HEK293T (cell line): Measurements from ENCODE around the gene WNT5A.

Experiments
- BHLHE40 ChIP-seq: fragments of 450-650 bp; IDR thresholded peaks from 2 replicates; pipeline ENCODE4 v1.6.1; 2016; ENCODE audit warnings: mild to moderate bottlenecking, moderate library complexity, borderline replicate concordance
- CTBP1 ChIP-seq: fragments of 450-650 bp; IDR thresholded peaks from 2 replicates; pipeline ENCODE4 v1.6.1; 2016; ENCODE audit warnings: borderline replicate concordance
- ELF4 ChIP-seq: fragments of 450-650 bp; IDR thresholded peaks from 2 replicates; pipeline ENCODE4 v1.6.1; 2017; ENCODE audit warnings: antibody characterized with exemption
- FOXK2 ChIP-seq: fragments of 450-650 bp; IDR thresholded peaks from 2 replicates; pipeline ENCODE4 v1.6.1; 2016; ENCODE audit warnings: mild to moderate bottlenecking
- FOXM1 ChIP-seq: fragments of 450-650 bp; IDR thresholded peaks from 2 replicates; pipeline ENCODE4 v1.6.1; 2017; ENCODE audit warnings: mild to moderate bottlenecking, borderline replicate concordance
- L3MBTL2 ChIP-seq: fragments of 450-650 bp; conservative IDR thresholded peaks from 2 replicates; pipeline ENCODE4 v1.6.1; 2016; ENCODE audit warnings: mild to moderate bottlenecking
- NFRKB ChIP-seq: fragments of 450-650 bp; IDR thresholded peaks from 2 replicates; pipeline ENCODE4 v1.6.1; 2016; ENCODE audit warnings: mild to moderate bottlenecking, moderate library complexity
- SP1 ChIP-seq: fragments of 450-650 bp; IDR thresholded peaks from 2 replicates; pipeline ENCODE4 v1.6.1; 2017
- SUZ12 ChIP-seq: fragments of 450-650 bp; IDR thresholded peaks from 2 replicates; pipeline ENCODE4 v1.6.1; 2016; ENCODE audit warnings: mild to moderate bottlenecking
- TARDBP ChIP-seq: fragments of 450-650 bp; IDR thresholded peaks from 2 replicates; pipeline ENCODE4 v1.6.1; 2016
- ZNF384 ChIP-seq: fragments of 450-650 bp; IDR thresholded peaks from 2 replicates; pipeline ENCODE4 v1.6.1; 2016
- TF ChIP-seq, protein P1 (sequence below): fragments of 450-650 bp; IDR thresholded peaks from 2 replicates; pipeline ENCODE4 v1.6.1; 2016

DNA sequence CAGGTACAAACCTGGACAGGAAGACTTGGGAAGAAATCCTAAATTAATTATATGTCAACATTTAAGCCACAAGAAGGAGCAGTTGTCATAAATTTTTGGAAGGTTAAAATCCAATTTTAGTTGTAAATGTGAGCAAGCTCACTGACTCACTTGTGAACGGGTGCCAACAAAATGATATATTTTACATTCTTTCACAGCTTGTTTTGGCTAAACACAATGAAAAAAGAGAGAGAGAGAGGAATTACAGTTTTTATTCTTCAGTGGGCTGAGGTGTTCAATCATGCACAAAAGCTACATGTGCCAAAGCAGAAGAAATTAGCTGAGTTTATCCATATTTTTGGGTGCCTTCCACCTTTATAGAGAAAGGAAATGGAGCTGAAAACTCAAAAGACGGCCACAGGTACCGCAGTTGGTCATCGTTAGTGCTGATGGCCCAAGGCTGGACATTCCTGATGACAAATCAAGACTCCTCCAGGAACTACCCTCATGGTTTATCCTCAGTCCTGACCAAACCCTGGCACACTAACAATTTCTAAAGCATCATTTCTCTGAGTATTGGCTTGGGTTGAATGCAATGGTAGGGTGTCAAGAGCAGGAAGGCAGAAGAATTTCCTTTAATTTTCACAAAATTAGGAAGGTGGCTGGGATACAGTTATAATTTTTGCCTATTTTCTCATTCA lies 37.6 kb upstream of the WNT5A start:
- TF ChIP-seq ZNF384 (no peak), FOXK2 (no peak), SUZ12 (no peak), TARDBP (no peak), ELF4 (no peak), SP1 (no peak), NFRKB (no peak), BHLHE40 (no peak), CTBP1 (no peak), L3MBTL2 (no peak), FOXM1 (no peak)
- TF ChIP-seq, protein P1, sequence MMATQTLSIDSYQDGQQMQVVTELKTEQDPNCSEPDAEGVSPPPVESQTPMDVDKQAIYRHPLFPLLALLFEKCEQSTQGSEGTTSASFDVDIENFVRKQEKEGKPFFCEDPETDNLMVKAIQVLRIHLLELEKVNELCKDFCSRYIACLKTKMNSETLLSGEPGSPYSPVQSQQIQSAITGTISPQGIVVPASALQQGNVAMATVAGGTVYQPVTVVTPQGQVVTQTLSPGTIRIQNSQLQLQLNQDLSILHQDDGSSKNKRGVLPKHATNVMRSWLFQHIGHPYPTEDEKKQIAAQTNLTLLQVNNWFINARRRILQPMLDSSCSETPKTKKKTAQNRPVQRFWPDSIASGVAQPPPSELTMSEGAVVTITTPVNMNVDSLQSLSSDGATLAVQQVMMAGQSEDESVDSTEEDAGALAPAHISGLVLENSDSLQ = no peak
